HG03460 (cell line): ENCODE results near the gene ASIC4.
A peak's percentile ranks its signal among the peaks of the same experiment; 100 is the strongest.

Source experiments
- ATAC-seq: cut with Tn5 transposase; IDR thresholded peaks from one replicate; pipeline ENCODE4 v1.9.1; 2021; ENCODE audit not compliant: unreplicated experiment

The ASIC4 gene

GRCh38 chr2:219496825-219497494, 17.3 kb upstream of the ASIC4 start:
- ATAC-seq: no peak

GRCh38 chr2:219497495-219498279, 16.6 kb upstream of the ASIC4 start:
- ATAC-seq: peak; percentile 30

GRCh38 chr2:219498280-219499057, 15.8 kb upstream of the ASIC4 start, which contains the start of gene GMPPA:
TSS of gene GMPPA (plus strand) at chr2:219498891. CDS start at chr2:219499976, 1,085 bp downstream.
- peak; percentile 91 for ATAC-seq

- ATAC-seq: no peak
These were observed 15.3 kb upstream of the ASIC4 start for GRCh38 chr2:219499058-219499307.

GRCh38 chr2:219499555-219499954, 14.7 kb upstream of the ASIC4 start:
- ATAC-seq: no peak

GRCh38 chr2:219500135-219500534, 14.1 kb upstream of the ASIC4 start:
- no peak for ATAC-seq

- no peak for ATAC-seq
These were observed 12.4 kb upstream of the ASIC4 start for GRCh38 chr2:219501849-219502248.

- ATAC-seq: no peak
These were observed 11.7 kb upstream of the ASIC4 start for GRCh38 chr2:219502618-219503017.

- no peak for ATAC-seq
These were observed 8.7 kb upstream of the ASIC4 start for GRCh38 chr2:219505585-219505984.

- no peak for ATAC-seq
These were observed 8.0 kb upstream of the ASIC4 start for GRCh38 chr2:219506153-219506801.

GRCh38 chr2:219506802-219507526, 7.3 kb upstream of the ASIC4 start:
- no peak for ATAC-seq

GRCh38 chr2:219507581-219508443, 6.5 kb upstream of the ASIC4 start:
- ATAC-seq: no peak

- no peak for ATAC-seq
These were observed 5.9 kb upstream of the ASIC4 start for GRCh38 chr2:219508444-219508734.

- ATAC-seq: no peak
These were observed 5.1 kb upstream of the ASIC4 start for GRCh38 chr2:219508971-219509779.

GRCh38 chr2:219509780-219510511, 4.3 kb upstream of the ASIC4 start:
- peak; percentile 64 for ATAC-seq

GRCh38 chr2:219510512-219511135, 3.7 kb upstream of the ASIC4 start:
- ATAC-seq: no peak

GRCh38 chr2:219511547-219512325, 2.5 kb upstream of the ASIC4 start:
- ATAC-seq: no peak
